BJ (cell line): ENCODE results near the gene ECT2L. TPM values are rescaled to one million over a fixed set of nuclear protein-coding genes. Genes with fewer than 3 reads are reported as not detected.

ENCODE experiments used
- CTCF ChIA-PET: fragments of 350-600 bp; formaldehyde crosslinking; extraction: SDS; loops from one replicate; lab custom pipeline; 2021; ENCODE audit warnings: antibody characterized with exemption, inconsistent platforms; lab: Yijun Ruan, JAX
- POLR2A ChIA-PET: fragments of 300-600 bp; sonication (Branson Sonifier 250); formaldehyde crosslinking; extraction: SDS; loops from one replicate; lab custom pipeline; 2021; ENCODE audit warnings: antibody characterized with exemption; lab: Charles Lee
- DNase-seq: peaks from one replicate; pipeline ENCODE4 v3.0.0-alpha.2; 2011; ENCODE audit warnings: low read depth
- H3K27me3 ChIP-seq: 2 replicates; pipeline ENCODE4 v1.6.0; 2011; ENCODE audit warnings: low read length; ENCODE audit not compliant: control insufficient read depth, insufficient read depth
- H3K36me3 ChIP-seq: 2 replicates; pipeline ENCODE4 v1.5.1; 2011; ENCODE audit warnings: low read length; ENCODE audit not compliant: control insufficient read depth, insufficient read depth
- H3K4me3 ChIP-seq: 2 replicates; pipeline ENCODE4 v1.5.1; 2011; ENCODE audit warnings: low read depth, mild to moderate bottlenecking, control low read depth, low read length
- CTCF ChIP-seq: IDR thresholded peaks from 2 replicates; pipeline ENCODE4 v1.5.1; 2011; ENCODE audit warnings: low read depth, mild to moderate bottlenecking, control low read depth, inconsistent platforms, low read length, moderate library complexity; ENCODE audit not compliant: insufficient read depth
- polyA plus RNA-seq: library from polyadenylated mRNA; depleted of rRNA; stranded (reverse); fragments of >200 nt; gene quantifications from 2 replicates; pipeline ENCODE4 v1.2.3, GENCODE V29; 2011

Gene ECT2L
- polyA plus RNA-seq, 1 experiment: not detected

GRCh38 chr6:138864343-138864890 is 68.5 kb downstream of the ECT2L start:
- CTCF ChIA-PET: interaction anchor here (0.7 kb wide), 1 partner anchor 49 kb away, joined by 3 read pairs; no protein-coding TSS in a partner anchor
- no peak overlapping the region for H3K4me3 ChIP-seq
- TF ChIP-seq CTCF: no peak
- POLR2A ChIA-PET: no interaction called here
- DNase-seq: no peak
- no peaks in the 10 kb centered on the region for H3K36me3 ChIP-seq
- H3K27me3 ChIP-seq: no peaks in the 10 kb centered on the region

GRCh38 chr6:138865480-138866109 is 69.7 kb downstream of the ECT2L start:
- CTCF ChIA-PET: interaction anchor here (0.7 kb wide), 2 partner anchors 8 to 48 kb away, joined by 3 read pairs; no protein-coding TSS in a partner anchor
- H3K27me3 ChIP-seq: no peaks in the 10 kb centered on the region
- H3K4me3 ChIP-seq: no peak overlapping the region
- TF ChIP-seq CTCF: no peak
- POLR2A ChIA-PET: no interaction called here
- DNase-seq: no peak
- no peaks in the 10 kb centered on the region for H3K36me3 ChIP-seq

- TF ChIP-seq CTCF: no peak
- no peaks in the 10 kb centered on the region for H3K36me3 ChIP-seq
- POLR2A ChIA-PET: no interaction called here
- no peaks in the 10 kb centered on the region for H3K27me3 ChIP-seq
- no peak for DNase-seq
- no peak overlapping the region for H3K4me3 ChIP-seq
- CTCF ChIA-PET: no interaction called here
These were observed 72.3 kb downstream of the ECT2L start for GRCh38 chr6:138868181-138868580.

- no peak for DNase-seq
- no peaks in the 10 kb centered on the region for H3K27me3 ChIP-seq
- no peaks in the 10 kb centered on the region for H3K36me3 ChIP-seq
- H3K4me3 ChIP-seq: no peak overlapping the region
- ChIA-PET CTCF (no interaction called here), POLR2A (no interaction called here)
- TF ChIP-seq CTCF: no peak
These were observed 73.5 kb downstream of the ECT2L start for GRCh38 chr6:138869398-138869797.

- no peak overlapping the region for H3K4me3 ChIP-seq
- no peak for DNase-seq
- no peaks in the 10 kb centered on the region for H3K36me3 ChIP-seq
- CTCF ChIA-PET: interaction anchor here (1.1 kb wide), 1 partner anchor 57 kb away, joined by 3 read pairs; no protein-coding TSS in a partner anchor
- H3K27me3 ChIP-seq: no peaks in the 10 kb centered on the region
- TF ChIP-seq CTCF: no peak
- POLR2A ChIA-PET: no interaction called here
These were observed 77.3 kb downstream of the ECT2L start for GRCh38 chr6:138873191-138873590.
